PC-9 (cell line): ENCODE data around the gene SEMA3C. TPM values are rescaled to one million over a fixed set of nuclear protein-coding genes. Genes with fewer than 3 reads are reported as not detected.

ENCODE experiments used
- BruUV-seq: library from RNA; stranded (reverse); fragments of 400-500 nt; replicated peaks from 2 replicates; lab custom pipeline; 2021; lab: Mats Ljungman, UMichigan
- CTCF ChIA-PET: fragments of 300-600 bp; sonication (Branson Sonifier 250); formaldehyde crosslinking; loops from one replicate; lab custom pipeline; 2022; ENCODE audit warnings: antibody characterized with exemption; lab: Charles Lee
- POLR2A ChIA-PET: fragments of 300-600 bp; sonication (Branson Sonifier 250); formaldehyde crosslinking; loops from one replicate; lab custom pipeline; 2022; ENCODE audit warnings: antibody characterized with exemption; ENCODE audit not compliant: unreplicated experiment; lab: Charles Lee
- DNase-seq, 2 experiments: peaks; one replicate each; pipeline versions ENCODE4 v3.0.0 to v3.0.0-alpha.2; 2015 to 2022; ENCODE audit warnings: mixed read lengths in 1 of 2
- H2AFZ ChIP-seq: fragments of 200-600 bp; sonication (generic); 2 replicates; pipeline ENCODE4 v1.8.1; 2017; ENCODE audit warnings: antibody characterized with exemption
- H3F3A ChIP-seq: fragments of 200-600 bp; sonication (generic); 2 replicates; pipeline ENCODE4 v1.8.1; 2017; ENCODE audit warnings: antibody characterized with exemption, mild to moderate bottlenecking, low read depth; ENCODE audit not compliant: insufficient read depth
- H3K27ac ChIP-seq: fragments of 200-600 bp; sonication (generic); 2 replicates; pipeline ENCODE4 v1.6.1; 2016; ENCODE audit warnings: mixed run types
- H3K27me3 ChIP-seq: fragments of 200-600 bp; sonication (generic); 2 replicates; pipeline ENCODE4 v1.6.1; 2016; ENCODE audit warnings: low read depth, mixed run types; ENCODE audit not compliant: insufficient read depth
- H3K36me3 ChIP-seq: fragments of 200-600 bp; sonication (generic); 2 replicates; pipeline ENCODE4 v1.6.1; 2016; ENCODE audit warnings: low read depth, mixed run types
- H3K4me1 ChIP-seq: fragments of 200-600 bp; sonication (generic); replicated peaks from 2 replicates; pipeline ENCODE4 v1.6.1; 2016; ENCODE audit warnings: mixed run types; ENCODE audit not compliant: insufficient read depth
- H3K4me2 ChIP-seq: fragments of 200-600 bp; sonication (generic); 2 replicates; pipeline ENCODE4 v1.6.1; 2017; ENCODE audit warnings: mixed run types
- H3K4me3 ChIP-seq: fragments of 200-600 bp; sonication (generic); 2 replicates; pipeline ENCODE4 v1.6.1; 2016; ENCODE audit warnings: mixed run types
- H3K79me2 ChIP-seq: fragments of 200-600 bp; sonication (generic); 2 replicates; pipeline ENCODE4 v1.6.1; 2017; ENCODE audit warnings: low read depth, mixed run types
- H3K9me2 ChIP-seq: fragments of 200-600 bp; sonication (generic); 2 replicates; pipeline ENCODE4 v1.8.1; 2017; ENCODE audit warnings: mild to moderate bottlenecking; ENCODE audit not compliant: insufficient read depth
- H3K9me3 ChIP-seq: fragments of 200-600 bp; sonication (generic); 2 replicates; pipeline ENCODE4 v1.8.1; 2016; ENCODE audit warnings: low read depth; ENCODE audit not compliant: insufficient read depth
- H4K20me1 ChIP-seq: fragments of 200-600 bp; sonication (generic); 2 replicates; pipeline ENCODE4 v1.8.1; 2017; ENCODE audit not compliant: insufficient read depth
- CTCF ChIP-seq: fragments of 200-600 bp; sonication (generic); conservative IDR thresholded peaks from 2 replicates; pipeline ENCODE4 v1.6.1; 2017; ENCODE audit warnings: mixed run types, antibody characterized with exemption, mild to moderate bottlenecking, moderate library complexity
- EZH2 ChIP-seq: fragments of 200-600 bp; sonication (generic); IDR thresholded peaks from 2 replicates; pipeline ENCODE4 v1.8.0; 2017; ENCODE audit warnings: antibody characterized with exemption, low read depth
- intact Hi-C: fragments of 100-400 bp; cut with micrococcal nuclease; formaldehyde crosslinking; loops from one replicate; pipeline ENCODE4 v1.10.0; 2022; ENCODE audit not compliant: unreplicated experiment
- total RNA-seq: library from RNA; stranded (reverse); gene quantifications from 2 replicates; pipeline ENCODE4 v1.2.3, GENCODE V29; 2021

The SEMA3C gene
- total RNA-seq, 1 experiment from 2014 or later = 19.9 TPM

- H3K36me3 ChIP-seq = no peaks in the 10 kb centered on the region
- POLR2A ChIA-PET = interaction anchor here (0.7 kb wide), 1 partner anchor 26 kb away, joined by 3 read pairs; no protein-coding TSS in a partner anchor
- no peak for DNase-seq
These were observed 170.3 kb downstream of the SEMA3C start for GRCh38 chr7:80748363-80749042.

DNA sequence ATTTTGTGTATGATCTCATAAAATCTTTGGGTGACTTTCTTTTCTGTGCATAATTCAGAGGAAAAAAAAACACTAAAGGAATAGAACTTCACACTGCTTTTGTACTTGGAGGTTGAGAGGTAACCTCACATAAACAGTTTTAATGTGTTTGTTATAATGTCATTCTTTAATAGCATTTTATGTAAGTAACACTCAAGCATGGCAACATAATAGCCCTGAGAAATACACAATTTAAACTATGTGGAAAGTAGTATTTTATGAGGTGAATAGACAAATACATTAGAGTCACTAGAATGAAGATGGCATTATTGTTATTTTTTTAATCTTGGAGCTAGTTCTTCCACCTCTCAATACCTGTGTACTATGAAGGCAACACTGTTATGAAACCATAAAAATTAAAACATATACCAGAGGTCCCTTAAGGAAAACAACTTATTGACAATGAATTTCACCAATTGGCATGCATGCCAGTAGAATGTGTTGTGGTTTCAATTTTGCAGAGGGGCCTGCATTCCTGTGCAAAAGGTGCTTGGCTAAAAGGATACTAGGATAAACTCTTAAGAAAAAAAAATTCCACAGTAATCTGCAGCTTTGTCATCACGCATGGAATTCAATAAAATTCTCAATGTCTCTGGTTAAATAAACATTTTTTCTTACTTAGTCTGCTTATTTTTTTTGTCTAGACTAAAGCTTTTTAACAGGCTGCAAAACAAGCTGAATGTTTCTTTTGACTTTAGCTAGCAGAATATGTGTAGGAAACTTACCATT, 177.9 kb downstream of the SEMA3C start:
- no peak overlapping the region for H2AFZ ChIP-seq
- H3K36me3 ChIP-seq = no peaks in the 10 kb centered on the region
- peak in 1 of 2 experiments; percentile 52 for DNase-seq
- intact Hi-C loops = loop anchor here (2.0 kb wide), 1 partner anchor 18 kb away; no protein-coding TSS in a partner anchor
- no peaks in the 10 kb centered on the region for H4K20me1 ChIP-seq
- ChIA-PET POLR2A (interaction anchor here (0.7 kb wide), 2 partner anchors 178 to 312 kb away, joined by 4 read pairs; no protein-coding TSS in a partner anchor), CTCF (interaction anchor here (1.3 kb wide), 1 partner anchor 312 kb away, joined by 3 read pairs; no protein-coding TSS in a partner anchor)
- TF ChIP-seq CTCF (no peak), EZH2 (no peak)
- H3F3A ChIP-seq = no peaks in the 10 kb centered on the region
- H3K4me2 ChIP-seq = no peak overlapping the region
- no peaks in the 10 kb centered on the region for H3K9me2 ChIP-seq
- H3K4me1 ChIP-seq = no peaks in the 10 kb centered on the region
- no peaks in the 10 kb centered on the region for H3K9me3 ChIP-seq
- H3K27me3 ChIP-seq = no peaks in the 10 kb centered on the region
- BruUV-seq = no TSS peak
- no peak overlapping the region for H3K4me3 ChIP-seq
- no peak overlapping the region for H3K27ac ChIP-seq
- no peaks in the 10 kb centered on the region for H3K79me2 ChIP-seq

More at GRCh38 chr7:80748363-80749042, 170.3 kb downstream of the SEMA3C start:
- TF ChIP-seq EZH2 (no peak), CTCF (no peak)
- H3K4me3 ChIP-seq = no peak overlapping the region
- no peaks in the 10 kb centered on the region for H3F3A ChIP-seq
- no peaks in the 10 kb centered on the region for H3K27me3 ChIP-seq
- CTCF ChIA-PET = no interaction called here
- H3K79me2 ChIP-seq = no peaks in the 10 kb centered on the region
- BruUV-seq = no TSS peak
- no peak overlapping the region for H3K27ac ChIP-seq
- intact Hi-C loops = no loop called here
- H2AFZ ChIP-seq = 0 out of 2 replicates have a peak overlapping the region, but pooled peaks have one; percentile 32
- H3K9me2 ChIP-seq = no peaks in the 10 kb centered on the region
- H3K4me2 ChIP-seq = no peak overlapping the region
- no peaks in the 10 kb centered on the region for H3K9me3 ChIP-seq
- H3K4me1 ChIP-seq = no peaks in the 10 kb centered on the region
- H4K20me1 ChIP-seq = no peaks in the 10 kb centered on the region

- no peak for TF ChIP-seq CTCF
- TF ChIP-seq EZH2 = no peak
- H3K27ac ChIP-seq = no peak overlapping the region
- H3F3A ChIP-seq = no peaks in the 10 kb centered on the region
- no peak overlapping the region for H2AFZ ChIP-seq
- ChIA-PET POLR2A (no interaction called here), CTCF (no interaction called here)
- H3K4me2 ChIP-seq = no peak overlapping the region
- no peaks in the 10 kb centered on the region for H3K4me1 ChIP-seq
- H3K9me2 ChIP-seq = no peaks in the 10 kb centered on the region
- H3K4me3 ChIP-seq = no peak overlapping the region
- intact Hi-C loops = no loop called here
- no peaks in the 10 kb centered on the region for H3K79me2 ChIP-seq
- BruUV-seq = no TSS peak
- DNase-seq = no peak
- H3K36me3 ChIP-seq = no peaks in the 10 kb centered on the region
- no peaks in the 10 kb centered on the region for H3K9me3 ChIP-seq
- no peaks in the 10 kb centered on the region for H3K27me3 ChIP-seq
- H4K20me1 ChIP-seq = no peaks in the 10 kb centered on the region
These were observed 182.3 kb downstream of the SEMA3C start for GRCh38 chr7:80736371-80737125.
